HG03558 (cell line): ENCODE measurements around the gene DNAJC25.
"Not testable (repeated sequence)": the region's sequence is repeated elsewhere in the genome, so short reads cannot be mapped to it uniquely, and the experiment has no call there.

Experiments used
- ATAC-seq: cut with Tn5 transposase; IDR thresholded peaks from one replicate; pipeline ENCODE4 v1.9.1; 2021; ENCODE audit warnings: moderate number of reproducible peaks; ENCODE audit not compliant: unreplicated experiment; ENCODE audit errors: extremely low read depth

DNAJC25 gene

DNA sequence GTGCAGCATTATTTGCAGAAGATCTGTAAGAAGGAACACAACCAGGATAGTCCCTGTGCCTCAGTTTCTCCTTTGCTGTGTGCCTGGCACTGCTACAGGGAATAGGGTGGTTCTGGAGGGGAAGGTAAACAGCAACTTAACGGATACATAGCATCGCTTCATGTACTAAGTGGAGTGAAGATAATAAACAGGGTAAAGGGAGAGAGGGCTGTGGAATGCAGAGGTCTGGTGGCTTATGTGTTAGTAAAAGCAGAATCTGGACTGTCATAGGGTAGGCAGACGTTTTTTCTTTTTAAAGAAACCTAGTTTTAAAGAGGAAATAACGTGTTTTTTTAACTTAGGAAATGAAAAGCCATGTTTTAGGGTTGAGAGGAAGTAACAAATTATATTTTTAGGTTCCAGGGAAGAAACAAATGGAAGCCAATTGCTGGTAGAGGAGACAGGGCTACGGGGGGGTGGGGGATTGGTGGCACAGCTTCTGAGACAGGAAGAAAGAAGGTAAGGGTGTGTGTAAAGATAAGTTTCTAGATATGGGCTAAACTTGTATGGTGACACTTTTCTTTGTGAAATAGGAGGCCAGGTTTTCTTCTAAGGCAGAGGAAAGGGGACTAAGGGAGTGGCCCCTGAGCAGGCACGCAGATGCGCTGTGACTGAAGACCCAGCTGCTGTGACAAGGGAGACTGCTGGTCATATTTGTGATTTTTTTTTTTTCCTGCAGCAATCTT is 31.6 kb downstream of the DNAJC25 start:
- ATAC-seq, result no peak

DNA sequence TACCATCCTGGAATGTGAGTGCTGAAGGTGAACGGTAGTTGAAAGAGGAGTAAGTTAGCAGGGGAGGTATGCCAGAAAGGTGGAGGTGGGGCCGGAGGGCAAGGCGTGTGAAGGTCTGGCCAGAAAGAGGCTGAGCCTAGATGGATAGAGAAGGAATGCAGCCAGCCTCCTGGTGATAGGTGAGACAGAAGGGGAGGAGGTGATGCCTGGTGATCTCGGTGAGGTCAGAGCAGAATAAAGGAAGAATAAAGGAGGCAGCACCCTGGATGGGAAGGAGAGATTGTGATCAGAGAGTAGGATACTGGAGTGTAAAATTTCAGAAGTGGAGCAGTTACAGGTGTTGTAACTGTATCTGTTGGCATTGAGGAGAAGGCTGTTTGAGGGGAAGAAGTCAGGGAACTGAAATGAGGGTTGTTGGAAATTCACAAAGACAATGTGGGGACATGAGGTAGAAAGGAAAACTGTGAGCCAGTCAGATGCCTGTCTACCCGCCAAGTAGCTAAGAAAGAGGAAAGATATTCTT is 32.2 kb downstream of the DNAJC25 start:
- ATAC-seq, result no peak

DNA sequence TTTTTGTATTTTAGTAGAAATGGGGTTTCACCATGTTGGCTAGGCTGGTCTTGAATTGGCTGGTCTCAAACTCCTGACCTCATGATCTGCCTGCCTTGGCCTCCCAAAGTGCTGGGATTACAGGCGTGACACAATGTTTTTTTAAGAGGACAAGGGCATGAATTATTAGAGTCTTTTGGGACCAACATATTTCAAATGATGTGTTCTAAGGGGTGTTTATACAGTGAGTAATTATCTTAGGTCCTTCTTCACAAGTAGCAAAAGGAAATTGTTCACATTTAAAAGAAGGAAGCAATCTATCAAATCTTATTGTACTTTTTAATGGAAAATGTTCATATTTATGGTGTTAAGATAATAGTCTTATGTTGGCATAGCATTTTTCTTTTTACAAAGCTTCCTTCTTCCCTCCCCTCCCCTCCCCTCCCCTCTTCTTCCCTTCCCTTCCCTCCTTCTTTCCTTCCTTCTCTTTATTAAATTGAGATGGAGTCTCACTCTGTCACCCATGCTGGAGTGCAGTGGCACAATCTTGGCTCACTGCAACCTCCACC is 37.0 kb downstream of the DNAJC25 start:
- ATAC-seq, result no peak

DNA sequence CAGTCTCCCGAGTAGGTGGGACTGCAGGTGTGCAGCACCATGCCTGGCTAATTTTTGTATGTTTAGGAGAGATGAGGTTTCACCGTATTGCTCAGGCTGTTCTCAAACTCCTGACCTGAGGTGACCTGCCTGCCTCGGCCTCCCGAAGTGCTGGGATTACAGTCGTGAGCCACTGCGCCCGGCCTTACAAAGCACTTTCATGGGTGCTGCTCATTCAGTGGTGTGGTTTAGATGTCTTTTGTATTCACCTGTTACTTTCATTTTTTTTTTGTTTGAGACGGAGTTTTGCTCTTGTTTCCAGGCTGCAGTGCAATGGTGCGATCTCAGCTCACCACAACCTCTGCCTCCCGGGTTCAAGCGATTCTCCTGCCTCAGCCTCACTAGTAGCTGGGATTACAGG is 37.5 kb downstream of the DNAJC25 start:
- ATAC-seq, result not testable (repeated sequence)

GRCh38 chr9:111674319-111674718 is 43.2 kb downstream of the DNAJC25 start:
- ATAC-seq, result no peak

GRCh38 chr9:111676116-111676515 is 45.0 kb downstream of the DNAJC25 start:
- no peak for ATAC-seq

GRCh38 chr9:111678293-111678692 is 47.2 kb downstream of the DNAJC25 start:
- no peak for ATAC-seq

DNA sequence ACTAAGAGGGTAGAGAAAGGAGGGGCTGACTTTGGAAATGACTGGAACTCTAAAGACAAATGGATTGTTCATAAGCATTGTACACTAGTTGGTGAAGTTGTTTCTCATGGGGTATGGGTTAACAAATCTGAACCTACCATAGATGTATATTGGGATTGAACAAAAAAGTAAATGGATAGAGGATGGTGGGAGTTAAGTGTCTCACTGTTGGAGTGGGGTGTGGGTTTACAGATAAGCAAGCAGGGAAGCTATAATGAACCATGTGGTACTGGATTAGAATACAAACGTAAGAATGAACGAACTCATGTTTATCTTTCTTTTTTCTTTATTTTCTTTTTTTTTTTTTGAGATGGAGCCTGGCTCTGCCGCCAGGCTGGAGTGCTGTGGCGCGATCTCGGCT is 48.1 kb downstream of the DNAJC25 start:
- no peak for ATAC-seq

DNA sequence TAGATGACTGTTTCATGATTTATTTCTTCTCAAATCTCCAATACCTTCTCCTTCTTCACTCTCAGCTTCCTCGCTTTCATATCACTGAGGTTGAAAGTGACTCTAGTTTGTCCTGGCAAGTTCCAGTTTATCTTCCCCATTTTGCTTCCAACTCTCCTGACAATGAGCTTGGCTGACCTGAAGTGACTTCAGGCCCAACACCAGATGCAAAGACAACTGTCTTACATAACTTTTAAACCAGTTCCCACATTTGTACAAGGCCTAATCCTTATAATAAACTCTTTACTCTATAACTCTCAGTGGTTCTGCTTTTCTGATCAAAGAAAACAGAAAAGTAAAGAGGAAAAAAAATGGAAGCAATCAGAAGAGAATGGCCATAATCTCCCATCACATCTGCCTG is 52.3 kb downstream of the DNAJC25 start:
- no peak for ATAC-seq

DNA sequence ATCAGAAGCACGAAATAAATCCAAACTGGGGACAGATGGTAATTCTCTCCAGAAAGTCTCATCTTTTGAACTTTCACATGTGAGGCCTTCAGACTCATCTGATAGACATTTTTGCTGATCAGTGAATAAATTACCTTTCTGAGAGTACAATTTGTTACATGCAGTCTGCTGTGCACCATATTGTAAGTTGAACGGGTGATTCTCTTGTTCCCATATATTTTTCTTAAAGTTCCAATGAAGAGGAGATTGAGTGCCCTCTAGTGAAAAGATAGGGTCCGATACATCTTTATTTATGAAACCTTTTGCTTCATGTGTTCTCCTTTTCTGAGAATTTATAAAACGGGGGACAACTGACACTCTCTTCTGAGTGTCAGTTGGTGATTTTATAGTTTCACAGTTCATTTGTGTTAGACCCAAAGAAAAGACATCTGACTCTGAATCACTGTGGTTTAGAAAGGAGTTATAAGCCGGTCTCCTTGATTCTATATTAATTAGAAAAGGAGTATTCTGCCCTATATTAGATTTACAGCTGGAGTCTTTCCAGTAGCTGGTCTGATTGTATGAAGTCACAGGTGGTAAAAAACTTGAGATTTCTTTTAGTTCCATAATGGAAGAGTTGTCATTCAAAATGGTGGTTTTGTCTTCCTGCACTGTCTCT is 60.7 kb downstream of the DNAJC25 start:
- no peak for ATAC-seq

GRCh38 chr9:111696796-111697195 is 65.7 kb downstream of the DNAJC25 start:
- ATAC-seq, result no peak

GRCh38 chr9:111700776-111701175 is 69.6 kb downstream of the DNAJC25 start:
- no peak for ATAC-seq
